Endothelial cell of umbilical vein (primary cell): Measurements from ENCODE around the gene TNFRSF1B. TPM values are rescaled to one million over a fixed set of nuclear protein-coding genes. Genes with fewer than 3 reads are reported as not detected.

ENCODE experiments used
- BruUV-seq: library from RNA; stranded (reverse); fragments of 400-500 nt; replicated peaks from 2 replicates; lab custom pipeline; 2021; lab: Mats Ljungman, UMichigan
- CTCF ChIA-PET: fragments of 300-600, 350-600 bp; sonication (Branson Sonifier 250); formaldehyde crosslinking; loops from one replicate; lab custom pipeline; 2021; ENCODE audit warnings: antibody characterized with exemption, inconsistent platforms; lab: Charles Lee
- POLR2A ChIA-PET: fragments of 300-600, 350-600 bp; sonication (Branson Sonifier 250); formaldehyde crosslinking; loops from one replicate; lab custom pipeline; 2021; ENCODE audit warnings: antibody characterized with exemption, inconsistent platforms; lab: Charles Lee
- DNase-seq: peaks from one replicate; pipeline ENCODE4 v3.0.0-alpha.2; 2011; ENCODE audit warnings: low read depth, low spot score
- FAIRE-seq: peaks from 2 replicates; lab custom pipeline; 2011; peaks lifted over from hg19 to GRCh38; lab: Jason Lieb, UNC
- H2AFZ ChIP-seq: 2 replicates; pipeline ENCODE4 v1.6.0; 2012; ENCODE audit warnings: low read depth, low read length, control low read depth, inconsistent platforms
- H3K27ac ChIP-seq: 2 replicates; pipeline ENCODE4 v1.5.1; 2011; ENCODE audit warnings: low read depth, mild to moderate bottlenecking, control low read depth, low read length, moderate library complexity; ENCODE audit not compliant: insufficient read depth
- H3K27me3 ChIP-seq, 2 experiments: 2 replicates each; pipeline versions ENCODE4 v1.6.0 to v1.6.1; 2011; ENCODE audit warnings: low read length in 2 of 2, mixed read lengths in 1 of 2; ENCODE audit not compliant: control insufficient read depth in 2 of 2, insufficient read depth in 2 of 2
- H3K36me3 ChIP-seq, 2 experiments: 2 replicates in 1 of 2; 3 replicates in 1 of 2; pipeline ENCODE4 v1.5.1; 2011; ENCODE audit warnings: low read length in 2 of 2, mild to moderate bottlenecking in 1 of 2, moderate library complexity in 1 of 2; ENCODE audit not compliant: control insufficient read depth in 2 of 2, insufficient read depth in 2 of 2; ENCODE audit errors: extremely low read depth in 1 of 2
- H3K4me1 ChIP-seq: 3 replicates; pipeline ENCODE4 v1.5.1; 2011; ENCODE audit warnings: mild to moderate bottlenecking, low read length; ENCODE audit not compliant: control insufficient read depth, insufficient read depth; ENCODE audit errors: extremely low read depth
- H3K4me2 ChIP-seq: 2 replicates; pipeline ENCODE4 v1.6.1; 2011; ENCODE audit warnings: low read length, control low read depth, mixed read lengths; ENCODE audit not compliant: insufficient read depth
- H3K4me3 ChIP-seq, 3 experiments: fragments of 200-600 bp in 1 of 3; sonication (generic), shearing (Covaris generic) in 1 of 3; replicated peaks in 1 of 3; 2 replicates each; pipeline ENCODE4 v1.5.1; 2011 to 2016; ENCODE audit warnings: control low read depth in 3 of 3, low read length in 3 of 3, mild to moderate bottlenecking in 2 of 3, inconsistent platforms in 1 of 3, low read depth in 1 of 3, moderate library complexity in 1 of 3; ENCODE audit not compliant: insufficient read depth in 1 of 3
- H3K79me2 ChIP-seq: 2 replicates; pipeline ENCODE4 v1.6.0; 2012; ENCODE audit warnings: low read length, inconsistent platforms; ENCODE audit not compliant: control insufficient read depth, insufficient read depth
- H3K9ac ChIP-seq: replicated peaks from 2 replicates; pipeline ENCODE3; 2011; ENCODE audit warnings: low read length, control low read depth; ENCODE audit not compliant: insufficient read depth; ENCODE audit errors: extremely low read depth
- H3K9me1 ChIP-seq: replicated peaks from 3 replicates; pipeline ENCODE4 v1.6.0; 2011; ENCODE audit warnings: mild to moderate bottlenecking, low read length; ENCODE audit not compliant: control insufficient read depth, insufficient read depth; ENCODE audit errors: extremely low read depth
- H3K9me3 ChIP-seq: replicated peaks from 2 replicates; pipeline ENCODE4 v1.5.1; 2012; ENCODE audit warnings: low read length, inconsistent platforms; ENCODE audit not compliant: control insufficient read depth, insufficient read depth
- H4K20me1 ChIP-seq: replicated peaks from 2 replicates; pipeline ENCODE3; 2011; ENCODE audit warnings: mild to moderate bottlenecking, low read length; ENCODE audit not compliant: control insufficient read depth, insufficient read depth; ENCODE audit errors: extremely low read depth
- EZH2 ChIP-seq: IDR thresholded peaks from 2 replicates; pipeline ENCODE4 v1.6.1; 2012; ENCODE audit warnings: borderline replicate concordance, low read depth, mild to moderate bottlenecking, moderate library complexity, low read length, inconsistent platforms; ENCODE audit not compliant: severe bottlenecking
- FOS ChIP-seq: IDR thresholded peaks from 2 replicates; pipeline ENCODE4 v1.6.1; 2011; ENCODE audit warnings: mild to moderate bottlenecking, low read length, moderate library complexity, borderline replicate concordance; ENCODE audit not compliant: insufficient read depth
- GATA2 ChIP-seq: IDR thresholded peaks from 2 replicates; pipeline ENCODE4 v1.7.0; 2011; ENCODE audit warnings: low read depth, mild to moderate bottlenecking, moderate library complexity, mixed read lengths, low read length; ENCODE audit not compliant: insufficient read length, insufficient read depth
- JUN ChIP-seq: IDR thresholded peaks from 2 replicates; pipeline ENCODE4 v1.6.1; 2011; ENCODE audit warnings: borderline replicate concordance, low read depth; ENCODE audit not compliant: insufficient read length, insufficient read depth
- MYC ChIP-seq: IDR thresholded peaks from one replicate; pipeline ENCODE4 v1.6.1; 2011; ENCODE audit warnings: mild to moderate bottlenecking, low read depth, low read length
- POLR2A ChIP-seq: IDR thresholded peaks from 2 replicates; pipeline ENCODE4 v1.6.1; 2012; ENCODE audit warnings: low read depth, mild to moderate bottlenecking, control low read depth, low read length
- POLR2AphosphoS5 ChIP-seq: IDR thresholded peaks from 2 replicates; pipeline ENCODE4 v1.6.1; 2012; ENCODE audit warnings: low read depth, mild to moderate bottlenecking, control low read depth, low read length, moderate library complexity; ENCODE audit not compliant: insufficient read depth
- dilution Hi-C: fragments of 300-500 bp; cut with MboI; formaldehyde crosslinking; loops from one replicate; pipeline ENCODE4 v1.15.0; 2019; ENCODE audit warnings: low sequenced_read_pairs; ENCODE audit not compliant: extremely low pct_ligation_motif_present
- intact Hi-C: fragments of 100-400 bp; cut with micrococcal nuclease; formaldehyde crosslinking; loops from one replicate; pipeline ENCODE4 v1.10.0; 2022
- polyA plus RNA-seq, 4 experiments: library from polyadenylated mRNA; depleted of rRNA in 3 of 4; stranded (reverse) in 3 of 4; unstranded in 1 of 4; fragments of >200 nt; gene quantifications; 2 replicates each; pipeline versions ENCODE4 v1.2.1 to v1.2.3, GENCODE V29; 2011 to 2012; ENCODE audit warnings: missing spikeins in 1 of 4
- total RNA-seq: library from RNA; stranded (reverse); gene quantifications from 2 replicates; pipeline ENCODE4 v1.2.3, GENCODE V29; 2021
- TF ChIP-seq, protein P1 (sequence below): IDR thresholded peaks from 2 replicates; pipeline ENCODE4 v1.6.1; 2011; ENCODE audit not compliant: insufficient read depth, insufficient read length
- TF ChIP-seq, protein P2 (sequence below), 2 donors: IDR thresholded peaks; 1 replicate in 1 of 2; 2 replicates in 1 of 2; pipeline ENCODE4 v1.5.1; 2011; ENCODE audit warnings: low read length in 2 of 2, mild to moderate bottlenecking in 2 of 2, moderate library complexity in 2 of 2, control low read depth in 1 of 2, inconsistent platforms in 1 of 2, low read depth in 1 of 2; ENCODE audit not compliant: insufficient read depth in 1 of 2; ENCODE audit errors: extremely low read depth in 1 of 2

The TNFRSF1B gene
- total and polyA plus RNA-seq, 2 donors (not counting 3 experiments of a cell fraction or from before 2014, with no cell fraction given): 53.6 to 65.9 TPM

DNA sequence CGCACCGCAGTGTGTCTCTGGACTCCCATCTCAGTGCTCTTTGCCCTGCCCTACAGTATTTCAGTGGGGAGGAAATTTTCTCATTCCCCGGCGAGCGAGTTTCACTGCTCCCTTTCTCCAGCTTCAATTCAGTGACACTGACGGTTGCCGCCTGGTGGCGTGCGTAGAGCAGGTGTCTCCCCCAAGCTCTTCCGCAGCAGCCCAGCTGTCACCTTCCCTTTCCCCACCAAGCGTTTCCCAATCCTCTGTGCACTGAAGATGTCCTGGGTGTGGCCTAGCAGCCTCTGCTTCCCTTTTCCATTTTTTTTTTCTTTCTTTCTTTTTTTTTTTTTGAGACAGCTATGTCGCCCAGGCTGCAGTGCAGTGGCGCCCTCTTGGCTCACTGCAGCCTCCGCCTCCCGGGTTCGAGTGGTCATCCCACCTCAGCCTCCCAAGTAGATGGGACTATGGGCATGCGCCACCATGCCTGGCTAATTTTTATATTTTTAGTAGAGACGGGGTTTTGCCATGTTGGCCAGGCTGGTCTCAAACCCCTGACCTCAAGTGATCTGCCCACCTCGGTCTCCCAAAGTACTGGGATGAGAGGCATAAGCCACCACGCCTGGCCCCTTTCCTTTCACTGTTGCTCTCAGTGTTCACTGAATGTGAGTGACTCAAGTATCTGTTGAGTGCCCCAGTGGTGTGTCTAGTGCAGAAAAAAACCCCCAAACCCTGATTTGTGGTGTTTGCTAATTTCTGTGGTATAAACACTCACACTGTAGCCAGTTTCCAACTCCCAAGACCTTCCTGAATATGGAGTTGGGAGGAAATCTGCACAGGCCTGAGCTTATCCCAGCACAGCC lies 30.1 kb downstream of the TNFRSF1B start:
- Histone ChIP-seq H3K9ac (no peak overlapping the region), H3K27ac (no peak overlapping the region), H3K27me3 (no peaks in the 10 kb centered on the region), H3K4me1 (no peaks in the 10 kb centered on the region), H3K9me1 (no peaks in the 10 kb centered on the region), H3K36me3 (peaks cover 4 to 52% of the 10 kb centered on the region in 2 experiments), H2AFZ (no peak overlapping the region), H3K9me3 (no peaks in the 10 kb centered on the region), H4K20me1 (no peaks in the 10 kb centered on the region), H3K4me3 (no peak overlapping the region), H3K4me2 (no peak overlapping the region), H3K79me2 (no peaks in the 10 kb centered on the region)
- ChIA-PET POLR2A (no interaction called here), CTCF (interaction anchor here (0.9 to 17.5 kb wide), 2 partner anchors 14 to 74 kb away, joined by 3 to 537 read pairs; no protein-coding TSS in a partner anchor)
- intact Hi-C loops: no loop called here
- no TSS peak for BruUV-seq
- no peak for TF ChIP-seq EZH2
- TF ChIP-seq, protein P1, sequence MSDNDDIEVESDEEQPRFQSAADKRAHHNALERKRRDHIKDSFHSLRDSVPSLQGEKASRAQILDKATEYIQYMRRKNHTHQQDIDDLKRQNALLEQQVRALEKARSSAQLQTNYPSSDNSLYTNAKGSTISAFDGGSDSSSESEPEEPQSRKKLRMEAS: no peak
- no peak for TF ChIP-seq JUN
- no peak for TF ChIP-seq POLR2A
- no peak for TF ChIP-seq MYC
- TF ChIP-seq GATA2: no peak
- TF ChIP-seq FOS: no peak
- no peak for TF ChIP-seq POLR2AphosphoS5
- TF ChIP-seq, protein P2, sequence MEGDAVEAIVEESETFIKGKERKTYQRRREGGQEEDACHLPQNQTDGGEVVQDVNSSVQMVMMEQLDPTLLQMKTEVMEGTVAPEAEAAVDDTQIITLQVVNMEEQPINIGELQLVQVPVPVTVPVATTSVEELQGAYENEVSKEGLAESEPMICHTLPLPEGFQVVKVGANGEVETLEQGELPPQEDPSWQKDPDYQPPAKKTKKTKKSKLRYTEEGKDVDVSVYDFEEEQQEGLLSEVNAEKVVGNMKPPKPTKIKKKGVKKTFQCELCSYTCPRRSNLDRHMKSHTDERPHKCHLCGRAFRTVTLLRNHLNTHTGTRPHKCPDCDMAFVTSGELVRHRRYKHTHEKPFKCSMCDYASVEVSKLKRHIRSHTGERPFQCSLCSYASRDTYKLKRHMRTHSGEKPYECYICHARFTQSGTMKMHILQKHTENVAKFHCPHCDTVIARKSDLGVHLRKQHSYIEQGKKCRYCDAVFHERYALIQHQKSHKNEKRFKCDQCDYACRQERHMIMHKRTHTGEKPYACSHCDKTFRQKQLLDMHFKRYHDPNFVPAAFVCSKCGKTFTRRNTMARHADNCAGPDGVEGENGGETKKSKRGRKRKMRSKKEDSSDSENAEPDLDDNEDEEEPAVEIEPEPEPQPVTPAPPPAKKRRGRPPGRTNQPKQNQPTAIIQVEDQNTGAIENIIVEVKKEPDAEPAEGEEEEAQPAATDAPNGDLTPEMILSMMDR (IDR thresholded peaks at IDR 0.05; ENCODE audit: extremely low read depth in 1 of 2, insufficient read depth in 1 of 2, low read depth in 1 of 2, low read length in 2 of 2): no peak
- dilution Hi-C loops: no loop called here
- FAIRE-seq: no peak
- no peak for DNase-seq
